HL-60/S4 treated with retinoic acid at 250 ng/mL for 4 days and 3 days (cell line): Measurements from ENCODE around the gene LARP7.
"Not testable (repeated sequence)": the region's sequence is repeated elsewhere in the genome, so short reads cannot be mapped to it uniquely, and the experiment has no call there.

Source experiments
- in situ Hi-C: fragments of 300-500 bp; cut with MboI; formaldehyde crosslinking; loops from 2 replicates; pipeline ENCODE4 v1.7.0; 2022; ENCODE audit warnings: low sequenced_read_pairs

The LARP7 gene

DNA sequence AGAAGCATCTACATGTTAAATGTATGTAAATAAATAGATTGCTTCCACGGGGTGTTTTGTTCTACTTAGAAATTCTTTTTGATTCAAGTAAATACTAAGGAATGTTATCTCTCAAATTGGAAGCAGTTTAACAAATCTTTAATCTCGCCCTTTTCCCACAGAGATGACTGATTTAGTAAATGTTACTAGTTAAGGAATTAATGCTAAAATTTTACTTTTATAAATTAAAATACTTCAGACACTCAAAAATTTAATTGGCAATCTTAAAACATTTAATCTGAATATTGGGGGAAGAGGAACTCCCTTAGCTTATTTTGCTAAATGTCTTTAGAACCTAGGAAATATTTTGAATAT is 12.1 kb downstream of the LARP7 start:
- in situ Hi-C loops: no loop called here

DNA sequence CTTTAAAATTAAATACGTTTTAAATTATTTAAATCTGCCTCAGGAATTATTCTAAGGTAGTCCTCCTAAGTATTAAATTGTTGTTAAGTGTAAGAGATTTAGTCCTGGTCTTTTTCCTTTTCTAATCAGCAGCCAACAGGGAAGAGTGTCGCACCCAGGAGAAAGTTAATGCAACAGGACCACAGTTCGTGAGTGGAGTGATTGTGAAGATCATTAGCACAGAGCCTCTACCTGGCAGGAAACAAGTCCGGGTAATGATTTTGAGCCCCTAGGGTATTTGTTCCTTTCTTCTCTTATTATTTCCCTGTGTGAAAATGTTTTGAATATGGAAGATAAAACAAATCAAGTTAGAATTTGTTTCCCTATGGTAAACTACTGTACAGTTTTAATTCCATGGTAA is 13.4 kb downstream of the LARP7 start:
- in situ Hi-C loops: no loop called here

DNA sequence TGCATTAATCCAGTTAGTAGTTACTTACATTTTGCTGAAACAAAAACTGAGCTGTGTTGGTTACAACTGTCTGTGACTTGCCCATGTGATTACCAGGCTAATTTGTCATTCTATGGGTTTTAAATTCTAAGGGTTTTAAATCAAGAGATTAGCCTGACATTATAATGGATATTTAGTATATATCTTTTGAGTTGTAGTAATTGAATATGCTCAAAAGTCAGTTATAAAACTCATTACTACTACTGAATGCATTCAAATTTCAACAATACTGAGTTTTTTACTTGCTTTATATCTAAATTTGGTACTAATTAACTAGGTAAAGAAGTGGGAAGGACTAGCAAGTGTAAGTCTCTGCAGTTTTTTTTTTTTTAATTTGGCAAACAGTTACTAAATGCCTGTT is 14.7 kb downstream of the LARP7 start:
- in situ Hi-C loops: no loop called here

DNA sequence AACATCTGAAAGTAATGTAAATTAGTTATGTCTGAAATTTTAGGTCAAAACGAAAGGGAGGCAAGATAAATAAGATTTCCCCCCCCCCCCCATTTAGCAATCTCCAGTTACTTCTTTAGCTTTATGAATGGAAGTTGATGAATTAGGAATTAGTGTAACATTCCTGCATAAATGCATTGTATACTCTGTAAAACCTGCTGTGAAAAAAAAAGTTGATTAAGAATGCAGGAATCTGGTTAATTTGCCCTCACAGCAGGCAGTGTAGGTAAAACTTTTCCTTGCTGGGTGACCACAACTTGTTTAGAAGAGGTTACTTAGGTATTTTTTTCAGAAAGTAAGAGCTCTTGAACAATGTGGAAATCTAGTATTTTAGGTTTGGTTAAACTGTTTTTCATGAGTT is 15.3 kb downstream of the LARP7 start:
- in situ Hi-C loops: no loop called here

DNA sequence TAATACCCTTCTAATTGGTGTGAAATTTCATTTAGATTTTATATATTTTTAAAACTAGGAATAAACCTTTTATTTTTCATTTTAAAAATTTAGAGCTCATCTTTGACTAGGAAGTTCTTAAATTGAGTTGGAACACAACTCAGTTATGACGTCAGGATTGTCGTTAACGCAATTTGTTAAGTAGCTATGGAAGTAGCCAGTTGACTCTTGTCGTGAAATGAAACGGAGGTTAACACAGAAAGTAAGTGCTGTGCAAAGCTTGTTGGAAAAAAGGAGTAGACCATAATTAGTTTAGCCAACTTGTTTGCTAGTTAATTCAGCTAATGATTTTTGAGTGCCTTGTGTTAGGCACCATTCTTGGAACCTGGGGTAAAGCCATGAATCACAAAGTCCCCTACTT is 18.3 kb downstream of the LARP7 start:
- in situ Hi-C loops: no loop called here

DNA sequence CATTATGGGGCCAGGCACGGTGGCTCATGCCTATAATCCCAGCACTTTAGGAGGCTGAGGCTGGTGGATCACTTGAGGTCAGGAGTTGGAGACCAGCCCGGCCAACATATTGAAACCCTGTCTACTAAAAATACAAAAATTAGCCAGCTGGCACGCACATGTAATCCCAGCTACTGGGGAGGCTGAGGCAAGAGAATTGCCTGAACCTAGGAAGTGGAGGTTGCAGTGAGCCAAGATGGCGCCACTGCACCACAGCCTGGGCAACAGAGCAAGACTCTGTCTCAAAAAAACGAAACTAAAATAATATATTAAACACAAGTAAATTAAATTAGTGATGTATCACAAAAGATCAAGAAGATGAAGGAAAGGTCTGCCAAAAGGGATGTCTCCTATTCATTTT is 19.2 kb downstream of the LARP7 start:
- in situ Hi-C loops: not testable (repeated sequence)

DNA sequence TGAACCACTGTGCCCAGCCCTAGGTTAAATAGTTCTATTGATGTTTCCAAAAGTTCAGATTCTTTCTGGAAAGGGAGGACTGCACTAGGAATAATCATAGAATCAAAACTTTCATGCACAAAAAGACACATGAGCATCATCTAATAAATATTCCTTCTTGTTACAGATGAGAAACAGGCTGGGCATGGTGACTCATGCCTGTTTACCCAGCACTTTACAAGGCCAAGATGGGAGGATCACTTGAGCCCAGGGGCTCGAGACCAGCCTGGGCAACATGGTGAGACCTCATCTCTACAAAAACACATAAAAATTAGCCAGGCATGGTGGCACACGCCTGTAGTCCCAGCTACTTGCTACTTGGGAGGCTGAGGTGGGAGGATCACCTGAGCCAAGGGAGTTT is 27.7 kb downstream of the LARP7 start:
- in situ Hi-C loops: no loop called here

DNA sequence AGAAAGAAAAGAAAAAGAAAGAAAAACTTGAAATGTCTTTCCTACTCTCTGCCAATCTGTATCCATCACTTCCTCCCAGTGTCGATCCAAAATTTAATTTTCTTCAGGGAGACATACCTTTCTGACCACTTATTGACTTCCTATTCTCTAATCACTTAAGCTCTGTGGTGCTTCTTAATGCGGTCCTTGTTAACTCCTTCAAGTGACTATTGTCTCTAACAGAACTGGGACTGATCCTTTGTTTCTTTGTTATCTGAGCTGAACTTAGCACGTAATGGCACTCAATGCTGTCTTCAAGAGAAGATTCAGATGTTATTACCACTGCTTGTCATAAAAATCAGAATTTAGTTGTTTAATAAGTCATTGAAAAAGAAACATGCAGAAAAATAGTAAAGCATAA is 31.2 kb downstream of the LARP7 start:
- in situ Hi-C loops: no loop called here

DNA sequence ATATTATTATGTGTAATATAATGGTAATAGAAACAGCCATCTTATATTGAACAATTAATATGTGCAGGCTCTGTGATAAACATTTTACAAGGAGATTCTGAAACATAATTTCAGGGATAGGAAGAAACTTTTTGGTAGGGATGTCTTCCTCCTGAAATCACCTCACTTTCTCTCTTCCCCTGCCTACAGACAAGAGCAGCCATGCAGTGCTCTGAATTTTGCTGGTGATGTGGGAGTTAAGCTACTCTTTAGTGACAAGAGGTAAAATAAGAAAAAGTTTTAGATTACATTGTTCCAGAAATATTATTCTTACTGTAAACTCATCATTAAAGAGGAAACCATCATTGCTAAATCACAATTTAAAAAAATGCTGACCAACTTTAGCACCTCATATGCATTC is 36.1 kb downstream of the LARP7 start:
- in situ Hi-C loops: no loop called here

DNA sequence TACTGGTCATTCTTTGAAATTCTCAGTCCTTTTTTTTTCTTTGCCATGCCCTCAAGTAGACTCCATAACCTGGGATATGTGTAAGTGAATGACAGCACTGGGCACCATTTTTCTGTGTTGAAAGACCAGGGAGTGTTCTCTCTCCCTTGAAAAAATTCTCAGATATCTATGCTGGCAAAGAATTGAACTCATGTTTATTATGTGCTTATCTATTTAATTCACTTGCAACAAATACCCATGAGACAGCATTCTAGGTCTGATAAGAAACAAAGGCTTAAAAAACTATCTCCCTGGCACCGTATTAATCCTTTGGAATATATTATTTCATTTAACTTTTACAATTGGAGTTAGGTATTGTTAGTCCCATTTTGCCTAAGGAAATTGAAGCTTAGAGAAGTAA is 36.7 kb downstream of the LARP7 start:
- in situ Hi-C loops: no loop called here

DNA sequence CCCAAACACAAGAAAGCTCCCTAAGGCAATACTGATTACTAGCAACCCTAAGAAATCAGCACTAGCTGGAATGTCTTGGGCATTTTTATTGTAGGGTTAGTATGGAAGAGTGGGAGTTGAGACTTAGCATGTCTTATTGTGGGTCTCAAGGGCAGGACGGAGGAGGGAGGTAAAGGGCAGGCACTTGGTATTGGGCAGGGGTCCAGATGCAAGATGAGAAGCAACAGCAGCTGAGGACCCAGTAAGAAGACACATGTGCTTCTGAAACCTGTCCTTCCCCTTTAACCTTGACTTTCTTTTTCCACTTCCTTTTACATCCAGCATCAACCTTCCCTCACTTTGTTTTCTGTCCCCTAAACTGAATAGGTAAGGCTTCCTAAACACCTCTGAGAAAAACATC is 37.4 kb downstream of the LARP7 start:
- in situ Hi-C loops: no loop called here

DNA sequence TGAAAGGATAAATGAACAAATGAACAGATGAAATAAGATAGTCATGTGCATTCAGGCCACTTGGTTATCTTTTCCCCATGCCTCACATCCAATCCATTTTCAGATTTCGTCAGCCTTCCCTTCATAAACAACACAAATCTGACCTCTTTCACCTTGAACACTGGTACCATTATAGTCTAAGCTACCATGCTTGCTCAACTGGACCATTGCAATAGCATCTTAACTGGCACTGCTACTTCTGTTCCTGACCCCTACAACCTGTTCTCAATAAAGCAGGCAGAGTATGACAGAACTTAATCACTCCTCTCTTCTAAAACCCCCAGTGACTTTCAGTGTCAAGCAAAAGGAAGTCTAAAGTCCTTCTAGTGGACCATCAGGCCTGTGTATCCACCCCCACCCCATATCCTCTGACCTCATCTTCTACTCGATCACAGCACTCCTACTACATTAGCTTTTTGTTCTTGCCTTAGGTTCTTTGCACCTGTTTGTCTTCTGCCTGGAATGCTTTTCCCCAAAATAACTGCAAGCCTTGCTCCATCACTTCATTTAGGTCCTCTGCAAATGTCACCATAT is 40.7 kb downstream of the LARP7 start:
- in situ Hi-C loops: no loop called here

DNA sequence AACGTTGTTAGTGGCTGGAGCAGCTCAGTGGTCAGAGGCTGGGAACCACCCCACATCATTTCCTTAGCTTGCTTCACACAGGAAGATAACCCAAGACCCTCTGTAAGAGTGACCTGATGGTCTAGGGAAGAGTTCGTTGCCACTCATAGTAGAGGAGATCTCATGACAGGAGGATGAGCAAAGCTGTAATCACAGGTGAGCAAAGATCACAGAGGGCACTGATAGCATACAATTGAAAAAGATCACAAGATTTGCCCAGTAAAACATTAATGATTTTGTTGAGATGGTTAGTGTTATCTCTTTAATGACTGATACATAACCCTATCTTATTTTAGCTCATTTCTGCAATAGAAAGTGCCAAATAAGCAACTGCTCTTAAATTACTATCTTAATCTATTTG is 44.1 kb downstream of the LARP7 start:
- in situ Hi-C loops: no loop called here

DNA sequence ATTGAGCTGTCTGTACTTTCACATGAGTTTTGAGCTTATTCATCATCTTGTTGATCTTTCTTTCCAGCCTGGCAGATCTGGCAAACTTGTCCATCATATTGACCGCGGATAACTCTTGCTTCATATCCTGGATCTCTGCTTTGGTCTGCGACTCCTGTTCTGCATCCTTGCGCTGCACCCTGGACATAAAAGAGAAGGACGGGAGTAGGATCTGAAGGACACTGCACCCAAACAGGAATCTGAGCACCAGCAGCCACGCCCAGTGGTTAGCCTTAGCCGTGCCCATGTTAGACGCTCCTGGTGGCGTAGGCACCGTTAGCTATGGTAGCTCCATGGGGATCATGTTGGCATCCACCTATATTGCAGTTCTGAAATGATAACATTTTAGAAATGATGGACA is 56.6 kb downstream of the LARP7 start:
- in situ Hi-C loops: no loop called here

DNA sequence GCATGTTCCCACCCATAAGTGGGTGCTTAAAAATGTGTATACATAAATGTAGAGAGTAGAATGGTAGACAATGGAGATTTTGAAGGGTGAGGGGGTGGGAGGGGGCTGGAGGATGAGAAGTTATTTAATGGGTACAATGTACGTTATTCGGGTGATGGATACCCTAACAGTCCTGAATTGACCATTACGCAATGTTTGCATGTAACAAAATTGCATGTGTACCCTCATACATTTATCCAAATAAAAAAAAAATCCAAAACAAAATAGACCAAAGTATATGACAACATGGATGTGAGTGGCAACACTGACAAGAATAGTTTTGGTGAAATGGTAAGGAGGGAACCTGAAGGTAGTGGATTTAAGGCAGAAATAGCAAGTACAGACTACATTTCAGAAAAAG is 63.7 kb downstream of the LARP7 start:
- in situ Hi-C loops: no loop called here

DNA sequence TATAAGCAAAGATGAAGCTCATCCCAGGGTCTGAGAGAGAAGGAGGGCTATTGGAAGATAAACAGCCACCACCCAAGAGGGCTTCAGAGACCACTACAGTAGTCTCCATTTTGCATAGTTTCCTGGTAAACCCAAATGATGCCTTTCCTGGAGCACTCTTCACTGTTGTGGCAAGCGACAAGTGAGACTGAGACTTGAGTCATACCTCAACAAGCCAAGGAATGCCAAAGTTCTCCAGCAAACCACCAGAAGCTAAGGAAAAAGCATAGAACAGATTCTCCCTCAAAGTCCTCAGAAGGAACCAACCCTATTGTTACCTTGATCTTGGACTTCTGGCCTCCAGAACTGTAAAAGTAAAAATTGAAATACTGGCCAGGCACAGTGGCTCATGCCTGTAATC is 65.9 kb downstream of the LARP7 start:
- in situ Hi-C loops: no loop called here

DNA sequence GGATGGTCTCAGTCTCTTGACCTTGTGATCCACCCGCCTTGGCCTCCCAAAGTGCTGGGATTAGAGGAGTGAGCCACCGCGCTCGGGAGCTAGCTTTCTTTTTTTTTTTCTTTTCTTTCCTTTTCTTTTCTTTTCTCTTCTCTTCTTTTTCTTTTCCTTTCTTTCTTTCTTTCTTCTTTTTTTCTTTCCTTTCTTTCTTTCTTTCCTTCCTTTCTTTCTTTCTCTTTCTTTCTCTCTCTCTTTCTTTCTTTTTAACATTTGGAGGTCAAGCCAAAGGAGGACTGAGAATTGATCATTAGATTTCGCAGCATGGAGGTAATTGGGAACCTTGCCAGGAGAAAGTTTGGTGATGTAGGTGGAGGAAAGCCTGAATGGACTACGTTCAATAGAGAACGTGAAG is 67.4 kb downstream of the LARP7 start:
- in situ Hi-C loops: no loop called here

DNA sequence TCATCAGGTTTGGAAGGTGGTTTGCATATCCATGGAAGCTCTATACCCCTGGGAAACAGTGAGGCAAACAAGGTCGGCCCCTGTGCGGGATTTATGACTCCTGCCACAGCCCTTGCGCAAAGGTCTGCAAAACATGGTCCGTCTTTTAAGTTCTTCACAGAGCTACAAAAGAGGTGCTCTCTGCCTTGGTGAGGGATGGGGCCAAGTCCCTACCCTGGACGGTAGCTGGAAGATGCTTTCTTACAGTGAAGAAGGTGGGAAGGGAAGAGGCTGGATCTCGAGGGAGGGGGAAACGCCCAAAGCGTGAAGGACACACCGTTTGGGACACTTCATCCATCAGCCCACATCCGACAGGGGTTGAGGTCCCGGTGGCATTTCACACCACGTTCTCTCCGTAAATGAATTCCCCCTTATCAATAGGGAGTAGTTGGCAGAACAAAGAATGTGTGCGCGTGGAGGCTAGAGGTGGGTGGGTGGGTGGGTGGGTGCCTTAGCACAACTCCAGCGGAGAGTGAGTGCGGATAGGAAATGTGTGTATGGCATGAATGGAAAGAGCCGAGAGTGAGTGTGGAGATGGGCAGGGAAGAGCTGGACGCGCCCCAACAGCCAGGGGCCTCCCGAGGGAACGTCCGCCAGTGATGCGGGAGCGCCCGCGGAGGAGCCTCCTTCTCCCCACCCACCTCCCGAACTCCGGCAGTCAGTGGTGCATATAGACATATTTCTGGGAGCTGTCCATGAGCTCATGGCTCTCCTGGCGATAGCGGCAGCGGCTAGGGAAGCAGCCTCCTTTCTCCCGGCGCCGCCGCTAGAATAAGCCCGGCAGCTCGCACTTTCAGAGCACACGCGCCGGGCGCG is 68.3 kb downstream of the LARP7 start:
- in situ Hi-C loops: no loop called here

DNA sequence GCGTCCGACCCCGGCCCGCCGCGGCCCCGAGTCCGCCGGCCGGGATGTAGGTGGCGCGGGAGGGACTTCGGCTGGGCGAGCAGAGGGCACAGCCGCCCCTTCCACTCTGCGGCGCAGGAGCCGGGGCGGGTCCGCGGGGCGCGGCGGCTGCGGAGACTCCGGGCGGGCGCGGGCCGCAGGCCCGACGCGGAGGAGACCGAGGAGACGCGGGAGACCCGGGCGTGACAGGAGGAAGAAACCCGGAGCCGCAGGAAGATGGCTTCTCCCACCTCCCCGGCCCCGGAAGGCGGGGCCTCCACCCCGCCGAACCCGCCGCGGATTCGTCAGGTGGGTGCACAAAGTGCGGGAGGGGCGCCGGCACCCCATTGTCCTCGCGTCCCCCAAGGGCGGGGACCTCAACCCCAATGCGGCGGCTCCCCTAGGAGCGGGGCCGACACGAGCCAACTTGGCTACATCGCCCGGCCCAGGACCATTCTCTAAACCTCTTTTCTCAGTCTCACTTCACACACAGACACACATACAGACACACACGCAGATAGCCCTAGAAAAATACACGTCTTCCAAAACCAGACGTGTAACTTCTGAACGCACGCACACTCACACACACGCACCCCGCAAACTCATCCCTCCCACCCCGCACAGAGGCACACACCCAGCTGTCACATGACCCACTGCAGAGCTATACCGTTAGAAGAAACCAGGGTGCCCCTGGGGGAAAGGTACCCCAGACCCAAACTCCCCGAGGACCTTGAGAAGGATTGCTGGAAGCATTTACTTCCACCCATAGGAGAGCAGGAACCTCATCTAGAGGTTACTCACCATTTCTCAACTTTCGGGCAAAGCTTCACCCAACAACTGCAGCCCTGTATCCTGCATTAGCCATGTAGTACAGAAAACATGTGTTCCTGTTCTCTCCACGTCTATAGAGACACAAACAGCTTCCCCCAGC is 69.2 kb downstream of the LARP7 start:
- in situ Hi-C loops: not testable (repeated sequence)

DNA sequence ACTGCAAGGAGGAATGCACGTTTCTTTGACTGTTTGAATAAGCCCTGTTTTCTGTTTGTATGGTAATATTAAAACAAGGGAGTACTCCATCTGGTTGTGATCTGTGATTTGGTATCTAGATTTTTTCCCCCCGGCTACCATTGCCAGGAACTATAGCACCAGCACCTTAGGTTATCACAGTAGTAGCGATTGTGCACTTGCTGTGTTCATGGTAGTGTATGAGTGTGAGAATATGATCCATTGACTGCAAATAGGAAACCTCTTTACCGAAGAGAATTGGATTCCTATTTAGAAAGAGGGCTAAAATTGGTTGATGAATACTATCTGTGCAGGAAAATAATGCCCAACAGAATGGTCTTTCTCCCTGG is 69.9 kb downstream of the LARP7 start:
- in situ Hi-C loops: no loop called here
